Mononuclear cell (primary cell): ENCODE measurements around the gene SGMS1. TPM values are rescaled to one million over a fixed set of nuclear protein-coding genes. Genes with fewer than 3 reads are reported as not detected.

Experiments used
- H3K27me3 ChIP-seq: 2 replicates; pipeline ENCODE4 v1.6.0; 2011; ENCODE audit warnings: low read length, control low read depth; ENCODE audit not compliant: insufficient read depth
- H3K4me1 ChIP-seq: 2 replicates; pipeline ENCODE4 v1.5.1; 2011; ENCODE audit warnings: mild to moderate bottlenecking, low read length, control low read depth; ENCODE audit not compliant: insufficient read depth
- H3K4me3 ChIP-seq: 2 replicates; pipeline ENCODE4 v1.5.1; 2011; ENCODE audit warnings: mild to moderate bottlenecking, low read length, moderate library complexity
- H3K9me3 ChIP-seq: 2 replicates; pipeline ENCODE4 v1.5.1; 2011; ENCODE audit warnings: low read depth, mild to moderate bottlenecking, control low read depth, low read length
- total RNA-seq: library from RNA; depleted of rRNA; stranded (reverse); fragments of >200 nt; gene quantifications from one replicate; pipeline ENCODE4 v1.2.3, GENCODE V29; 2012

The SGMS1 gene
- total RNA-seq, 1 donor = 62.8 TPM

DNA sequence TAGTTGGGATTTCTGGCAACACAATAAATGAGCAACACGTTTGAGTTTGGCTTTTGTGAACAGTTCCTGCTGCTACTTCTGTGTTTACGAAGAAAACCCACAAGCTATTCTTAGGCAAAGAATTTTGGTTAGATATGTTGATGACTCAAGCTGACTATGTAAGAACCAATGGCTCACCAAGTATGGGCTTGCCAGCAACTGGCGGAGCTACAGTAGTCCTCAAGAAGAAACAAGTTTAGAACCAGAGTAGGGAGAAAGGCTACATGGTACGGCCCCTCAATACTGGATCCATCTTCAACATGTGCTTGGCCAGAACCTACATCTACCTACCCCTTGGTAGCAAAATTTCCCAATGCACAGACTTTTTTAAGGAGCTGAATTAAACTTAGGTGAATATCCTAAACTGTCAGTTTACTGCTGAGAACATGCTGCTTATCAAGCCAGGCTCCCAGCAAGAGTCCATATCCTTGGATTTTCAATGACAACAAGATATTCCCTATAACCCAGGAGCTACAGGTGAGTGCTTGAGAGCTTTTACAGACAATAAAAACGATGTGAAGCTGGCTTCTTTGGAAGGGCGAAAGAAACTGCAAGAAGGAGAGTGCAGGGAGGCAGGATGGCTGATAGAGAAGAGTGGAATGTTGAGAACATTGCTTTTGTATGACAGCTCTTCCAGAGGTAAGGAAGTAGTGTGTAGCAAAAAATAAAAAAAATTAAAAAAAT, 298.1 kb downstream of the SGMS1 start:
- Histone ChIP-seq H3K4me3 (no peak overlapping the region), H3K4me1 (peaks cover 46% of the 10 kb centered on the region), H3K27me3 (no peaks in the 10 kb centered on the region), H3K9me3 (no peaks in the 10 kb centered on the region)

DNA sequence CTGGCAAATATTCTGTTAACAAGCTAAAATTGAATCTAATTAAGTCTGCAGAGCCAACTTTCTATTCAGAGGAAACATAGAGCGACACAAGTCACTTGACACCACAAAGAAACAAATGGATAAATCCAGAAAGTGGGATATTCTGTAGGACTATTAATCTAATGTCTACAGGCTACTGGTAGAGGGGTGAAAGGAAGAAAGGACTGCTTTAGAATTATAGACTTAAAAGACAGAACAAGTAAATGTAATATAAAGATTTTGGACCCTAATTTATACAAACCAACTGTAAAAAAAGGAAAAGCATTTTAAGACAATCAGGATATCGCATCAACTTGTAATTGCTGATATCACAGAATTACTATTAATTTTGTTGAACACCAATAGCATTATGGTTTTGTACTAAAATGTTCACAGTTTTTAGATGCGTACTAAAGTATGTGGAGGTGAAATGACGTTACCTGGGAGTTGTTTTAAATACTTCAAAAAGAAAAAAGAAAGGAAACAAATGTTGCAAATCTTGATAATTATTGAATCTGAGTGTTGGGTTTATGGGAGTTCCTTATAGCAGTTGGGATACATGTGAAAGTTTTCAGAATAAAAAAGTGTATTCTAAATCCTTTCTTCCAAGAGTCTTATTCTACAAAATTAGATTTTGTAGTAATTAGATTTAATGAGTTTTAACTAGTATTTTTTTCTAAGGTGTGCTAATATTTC, 298.9 kb downstream of the SGMS1 start:
- no peaks in the 10 kb centered on the region for H3K27me3 ChIP-seq
- H3K4me1 ChIP-seq = peaks cover 46% of the 10 kb centered on the region
- H3K4me3 ChIP-seq = no peak overlapping the region
- H3K9me3 ChIP-seq = no peaks in the 10 kb centered on the region

DNA sequence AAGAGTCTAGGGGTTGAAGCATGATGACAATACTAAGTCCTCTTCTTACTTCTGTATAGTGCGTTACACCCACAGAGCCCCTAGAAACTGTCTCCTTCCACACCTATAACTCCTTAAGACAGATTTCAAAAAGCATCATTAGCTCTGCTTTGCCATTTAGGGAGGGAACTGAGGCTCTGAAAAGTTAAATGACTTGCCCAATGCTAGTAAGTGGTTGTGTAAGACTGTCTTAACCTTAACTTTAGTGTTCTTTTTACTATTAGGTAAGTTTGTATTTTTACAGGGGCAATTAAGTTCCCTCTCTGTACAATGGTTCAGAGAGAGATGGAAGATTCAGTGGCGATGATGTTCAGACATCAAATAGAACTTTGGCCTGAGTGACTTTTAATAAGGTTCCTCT, 299.7 kb downstream of the SGMS1 start:
- Histone ChIP-seq H3K27me3 (no peaks in the 10 kb centered on the region), H3K4me1 (peaks cover 46% of the 10 kb centered on the region), H3K9me3 (no peaks in the 10 kb centered on the region), H3K4me3 (no peak overlapping the region)

DNA sequence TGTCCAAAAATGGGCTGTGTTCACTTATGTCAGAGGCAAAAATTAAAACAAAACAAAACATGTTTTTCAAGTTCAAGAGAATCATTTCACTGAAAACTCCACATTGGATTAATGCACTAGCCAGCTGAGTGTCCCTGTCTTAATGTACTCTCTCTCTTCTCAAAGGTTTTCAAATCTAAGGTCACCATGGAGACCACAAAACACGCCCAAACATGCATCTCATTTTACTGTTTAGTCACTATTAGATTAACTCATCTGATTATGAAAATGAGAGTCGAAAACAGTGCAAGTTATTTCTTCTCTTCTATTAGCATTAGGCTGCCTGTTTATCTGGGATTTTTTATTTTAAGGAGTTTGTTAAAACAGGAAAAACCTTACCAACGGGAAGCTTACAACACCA, 301.7 kb downstream of the SGMS1 start:
- Histone ChIP-seq H3K4me3 (no peak overlapping the region), H3K4me1 (peaks cover 42% of the 10 kb centered on the region), H3K27me3 (no peaks in the 10 kb centered on the region), H3K9me3 (no peaks in the 10 kb centered on the region)

GRCh38 chr10:50318129-50318528, 305.6 kb downstream of the SGMS1 start:
- H3K27me3 ChIP-seq = no peaks in the 10 kb centered on the region
- peaks cover 29% of the 10 kb centered on the region for H3K4me1 ChIP-seq
- H3K4me3 ChIP-seq = no peak overlapping the region
- H3K9me3 ChIP-seq = no peaks in the 10 kb centered on the region

DNA sequence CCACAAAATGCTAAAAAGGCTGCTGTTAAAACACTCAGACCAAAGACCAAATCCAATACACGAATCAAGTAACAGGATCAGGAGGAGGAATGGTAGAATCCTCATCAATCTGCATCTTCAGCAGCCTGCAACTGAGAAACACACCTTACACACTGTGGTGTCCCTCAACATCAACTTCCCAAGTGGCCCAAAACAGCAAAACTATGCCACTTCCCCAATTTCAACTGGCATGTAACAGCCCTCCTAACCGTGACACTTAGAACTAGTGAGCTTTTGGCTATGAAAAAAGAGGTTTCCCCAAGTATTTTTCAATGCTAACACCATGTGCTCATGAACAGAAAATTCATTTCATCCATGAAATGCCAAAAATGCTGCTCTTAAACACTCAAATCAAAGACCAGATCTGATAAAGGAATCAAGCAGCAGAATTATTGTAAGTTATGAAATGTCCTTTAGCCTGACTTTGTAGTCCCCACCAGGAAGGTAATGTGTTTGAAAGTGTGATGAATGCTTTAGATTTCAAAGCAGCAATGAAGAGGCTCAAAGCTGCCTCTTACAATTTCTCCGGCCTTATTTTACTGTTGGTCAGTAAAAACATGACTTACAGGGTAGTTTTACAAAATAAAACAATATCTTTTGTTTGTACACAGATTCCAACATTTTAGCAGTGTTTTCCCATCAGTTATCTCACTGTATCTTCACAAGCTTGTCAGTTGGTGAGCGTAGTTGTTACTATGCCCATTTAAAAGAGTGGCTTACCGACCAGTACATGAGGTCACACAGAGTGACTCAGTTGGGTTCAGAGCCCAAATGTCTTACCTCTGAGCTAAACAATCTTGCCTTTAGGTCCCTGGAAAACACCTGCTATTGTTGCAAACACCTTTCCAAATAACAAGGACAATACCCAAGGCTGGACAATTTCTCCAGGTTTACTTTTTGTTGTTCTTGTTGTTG, 306.8 kb downstream of the SGMS1 start:
- no peaks in the 10 kb centered on the region for H3K9me3 ChIP-seq
- no peak overlapping the region for H3K4me3 ChIP-seq
- H3K4me1 ChIP-seq = peaks cover 19% of the 10 kb centered on the region
- H3K27me3 ChIP-seq = no peaks in the 10 kb centered on the region

GRCh38 chr10:50316174-50316573, 307.6 kb downstream of the SGMS1 start:
- no peaks in the 10 kb centered on the region for H3K9me3 ChIP-seq
- H3K27me3 ChIP-seq = no peaks in the 10 kb centered on the region
- peaks cover 13% of the 10 kb centered on the region for H3K4me1 ChIP-seq
- H3K4me3 ChIP-seq = no peak overlapping the region

- peaks cover 10% of the 10 kb centered on the region for H3K4me1 ChIP-seq
- H3K27me3 ChIP-seq = no peaks in the 10 kb centered on the region
- no peak overlapping the region for H3K4me3 ChIP-seq
- H3K9me3 ChIP-seq = no peaks in the 10 kb centered on the region
These were observed 308.3 kb downstream of the SGMS1 start for GRCh38 chr10:50315424-50315823.

DNA sequence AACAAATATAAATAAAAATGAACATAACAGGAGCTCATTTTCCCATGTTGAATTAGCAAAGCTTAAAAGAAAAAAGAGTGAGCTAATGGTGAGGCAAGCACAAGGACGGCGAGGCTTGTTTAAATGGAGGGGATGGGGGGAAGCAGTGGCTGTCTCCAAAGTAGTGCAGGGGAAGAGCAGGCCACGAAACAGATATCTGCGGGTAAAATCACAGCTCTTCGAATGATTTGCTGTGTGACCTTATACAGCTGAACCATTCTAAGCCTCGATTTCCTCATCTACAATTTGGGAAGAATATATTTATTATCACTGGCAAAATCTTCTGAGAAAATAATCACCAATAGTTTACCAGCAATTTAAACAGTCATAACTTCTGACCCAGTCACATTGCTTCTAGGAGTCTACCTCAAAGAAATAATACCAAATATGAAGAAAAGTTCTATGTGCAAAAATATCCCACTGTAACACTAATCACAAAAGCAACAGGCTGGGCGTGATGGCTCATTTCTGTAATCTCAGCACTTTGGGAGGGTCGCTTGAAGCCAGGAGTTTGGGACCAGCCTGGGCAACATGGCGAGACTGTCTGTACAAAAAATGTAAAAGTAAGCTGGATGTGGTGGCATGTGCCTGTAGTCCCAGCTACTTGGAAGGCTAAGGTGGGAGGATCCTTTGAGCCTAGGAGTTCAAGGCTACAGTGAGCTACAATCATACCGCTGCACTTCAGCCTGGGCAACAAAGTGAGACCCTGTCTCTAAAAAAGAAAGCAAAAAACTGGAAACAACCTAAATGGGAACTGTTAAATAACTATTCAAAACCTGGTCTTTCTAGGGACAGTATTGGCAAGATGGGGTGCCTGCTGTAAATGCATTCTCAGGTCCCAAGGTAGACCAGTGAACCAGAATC, 309.3 kb downstream of the SGMS1 start:
- H3K4me3 ChIP-seq = no peak overlapping the region
- no peaks in the 10 kb centered on the region for H3K9me3 ChIP-seq
- H3K4me1 ChIP-seq = peaks cover 10% of the 10 kb centered on the region
- H3K27me3 ChIP-seq = no peaks in the 10 kb centered on the region

DNA sequence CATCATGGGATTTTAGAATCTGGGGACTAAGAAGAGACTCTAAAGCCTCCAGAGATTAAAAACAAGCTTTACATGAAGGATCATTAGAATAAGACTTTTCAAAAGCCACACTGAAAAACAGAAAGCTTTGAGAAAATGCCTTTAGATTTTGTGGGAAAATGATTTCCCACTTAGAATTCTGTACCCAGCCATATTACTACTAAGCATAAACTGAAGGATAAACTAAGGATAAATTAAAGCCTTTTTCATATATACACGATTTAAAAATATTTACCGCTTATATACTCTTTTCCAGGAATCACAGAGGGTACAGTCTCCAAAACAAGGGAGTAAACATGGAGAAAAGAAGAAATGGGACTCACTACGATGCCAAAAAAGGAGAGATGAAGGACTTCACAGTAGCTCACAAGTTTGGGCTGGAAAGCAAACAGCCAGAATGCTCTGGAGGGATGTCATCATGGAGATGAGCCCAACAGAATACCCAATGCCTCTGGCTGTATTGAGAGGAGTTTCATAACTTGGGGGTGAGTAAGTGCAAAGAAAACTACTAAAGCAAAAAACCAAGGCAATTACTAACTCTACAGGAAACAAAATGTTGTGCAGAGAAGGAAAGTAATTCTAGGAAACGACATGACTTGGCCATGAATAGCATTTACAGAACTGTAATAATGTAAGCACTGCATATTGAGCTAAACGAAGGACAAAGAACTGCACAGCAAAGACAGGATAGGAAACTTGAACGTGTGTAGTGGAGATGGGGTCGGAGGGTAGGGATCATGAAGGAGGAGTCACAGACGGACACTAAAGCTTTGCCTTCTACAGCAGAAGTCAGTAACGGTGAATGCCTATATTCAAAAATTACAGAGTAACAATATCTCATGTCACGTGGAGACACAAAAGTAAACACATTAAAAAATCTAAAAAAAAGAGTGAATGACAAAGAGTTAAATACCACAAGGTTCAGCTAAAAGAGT, 311.0 kb downstream of the SGMS1 start:
- no peaks in the 10 kb centered on the region for H3K9me3 ChIP-seq
- no peak overlapping the region for H3K4me3 ChIP-seq
- no peaks in the 10 kb centered on the region for H3K27me3 ChIP-seq
- peaks cover 10% of the 10 kb centered on the region for H3K4me1 ChIP-seq

DNA sequence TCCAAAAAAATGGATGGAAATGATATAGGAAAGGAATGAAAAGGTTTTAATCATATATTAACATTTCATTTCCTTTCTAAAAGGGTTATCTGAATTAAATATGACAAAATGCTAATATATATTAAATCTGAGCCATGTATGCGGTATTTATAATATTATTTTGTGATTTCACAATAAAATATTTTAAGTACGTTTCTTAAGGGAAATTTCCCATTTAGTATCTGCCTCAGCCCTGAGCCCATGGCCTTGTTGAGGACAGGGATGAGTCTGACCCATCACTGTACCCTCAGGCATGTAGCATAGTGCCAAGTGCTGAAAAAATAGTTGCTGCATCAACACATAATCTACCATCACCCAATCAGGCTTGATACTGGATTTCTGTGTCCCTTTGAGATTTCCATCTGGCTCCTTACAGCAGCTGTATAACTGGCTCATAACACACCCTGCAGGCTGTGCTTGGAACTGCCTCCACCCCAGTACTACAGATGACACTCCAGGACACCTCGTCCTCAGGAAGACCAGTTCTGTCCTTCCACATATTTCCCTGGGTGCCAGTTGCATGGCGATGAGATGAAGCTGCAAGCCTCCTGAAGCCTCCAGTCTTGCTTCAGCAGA, 313.1 kb downstream of the SGMS1 start:
- H3K4me3 ChIP-seq = no peak overlapping the region
- no peaks in the 10 kb centered on the region for H3K4me1 ChIP-seq
- H3K9me3 ChIP-seq = no peaks in the 10 kb centered on the region
- H3K27me3 ChIP-seq = no peaks in the 10 kb centered on the region

DNA sequence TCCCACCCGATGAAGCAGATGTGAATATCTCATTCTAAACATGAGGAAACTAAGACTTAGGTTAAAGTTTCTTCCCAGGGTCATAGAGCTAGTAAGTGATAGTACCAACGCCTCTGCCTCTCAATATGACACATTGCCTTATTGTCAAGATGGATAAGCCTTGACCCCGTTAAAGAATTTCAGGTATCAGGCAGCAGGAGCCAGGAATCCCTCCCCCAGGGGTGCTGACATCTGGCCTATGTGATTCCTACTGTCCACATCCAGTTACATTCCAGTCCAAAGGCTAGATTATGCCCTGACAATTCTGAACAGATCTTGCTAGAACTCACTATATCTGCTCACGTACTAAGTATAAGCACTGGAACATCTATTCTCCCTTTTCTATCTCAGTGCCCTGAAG, 314.4 kb downstream of the SGMS1 start:
- H3K4me3 ChIP-seq = no peak overlapping the region
- no peaks in the 10 kb centered on the region for H3K4me1 ChIP-seq
- H3K27me3 ChIP-seq = no peaks in the 10 kb centered on the region
- H3K9me3 ChIP-seq = no peaks in the 10 kb centered on the region

DNA sequence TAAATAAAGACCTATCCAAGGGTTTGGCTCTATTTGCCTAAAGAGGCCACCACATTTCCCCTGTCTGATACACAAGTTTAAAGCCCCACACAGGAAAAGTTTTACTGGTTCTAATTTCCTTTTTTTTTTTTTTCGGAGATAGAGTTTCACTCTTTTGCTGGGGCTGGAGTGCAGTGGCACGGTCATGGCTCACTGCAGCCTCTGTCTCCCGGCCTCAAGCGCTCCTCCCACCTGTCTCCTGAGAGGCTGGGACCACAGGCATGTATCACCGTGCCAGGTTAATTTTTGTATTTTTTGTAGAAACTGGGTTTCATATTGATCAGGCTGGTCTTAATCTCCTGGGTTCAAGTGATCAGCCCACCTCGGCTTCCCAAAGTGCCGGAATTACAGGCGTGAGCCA, 319.1 kb downstream of the SGMS1 start:
- Histone ChIP-seq H3K4me3 (no peak overlapping the region), H3K9me3 (no peaks in the 10 kb centered on the region), H3K27me3 (no peaks in the 10 kb centered on the region), H3K4me1 (no peaks in the 10 kb centered on the region)
